CD4-positive, alpha-beta T cell treated with Interleukin-15 for 4 hours (primary cell): ENCODE measurements around the gene ZCCHC8.
A peak's percentile ranks its signal among the peaks of the same experiment; 100 is the strongest.
"Not testable (repeated sequence)": the region's sequence is repeated elsewhere in the genome, so short reads cannot be mapped to it uniquely, and the experiment has no call there.

Experiments
- DNase-seq: peaks from one replicate; pipeline ENCODE4 v3.0.0-alpha.2; 2020; ENCODE audit warnings: low spot score

ZCCHC8 gene

GRCh38 chr12:122500685-122501488 lies at the start of gene ZCCHC8:
Gene ZCCHC8, minus strand, starts transcription at chr12:122500932. Its CDS starts 92 bp downstream, at chr12:122500840.
- peak; percentile 96 for DNase-seq

DNA sequence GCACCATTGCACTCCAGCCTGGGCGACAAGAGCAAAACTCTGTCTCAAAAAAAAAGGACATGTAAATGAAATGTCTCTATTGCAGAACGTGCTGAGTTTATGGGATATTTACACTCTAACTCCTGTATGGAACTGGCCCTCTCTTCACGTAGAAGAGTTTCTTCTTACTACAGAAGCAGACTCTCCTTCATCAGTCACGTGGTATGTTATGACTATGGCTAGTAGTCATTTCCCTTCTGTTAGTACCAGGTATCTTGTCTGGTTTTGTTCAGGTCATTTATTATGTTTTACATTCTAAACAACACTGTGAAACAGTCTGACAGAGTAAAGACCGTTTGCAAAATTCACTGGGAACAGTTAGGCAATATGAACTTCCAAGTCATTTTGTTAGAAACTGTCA lies 46.6 kb upstream of the ZCCHC8 start:
- DNase-seq = no peak

DNA sequence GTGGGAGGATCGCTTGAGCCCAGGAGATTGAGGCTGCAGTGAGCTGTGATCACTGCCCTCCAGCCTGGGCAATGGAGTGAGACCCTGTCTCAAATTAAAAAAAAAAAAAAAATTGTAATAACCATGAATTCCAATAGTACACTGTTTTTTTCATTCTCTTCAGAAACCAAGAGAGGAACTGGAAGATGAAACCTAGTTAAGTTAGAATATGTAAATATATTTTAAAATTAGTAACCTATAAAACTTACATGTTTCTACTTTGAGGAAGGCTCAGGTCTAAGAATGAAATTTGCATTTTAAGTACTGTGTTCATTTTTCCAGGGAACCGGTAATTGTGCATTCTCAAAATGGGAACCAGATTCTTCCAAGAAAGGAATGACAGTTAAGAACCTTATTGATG lies 45.1 kb upstream of the ZCCHC8 start:
- DNase-seq = no peak

DNA sequence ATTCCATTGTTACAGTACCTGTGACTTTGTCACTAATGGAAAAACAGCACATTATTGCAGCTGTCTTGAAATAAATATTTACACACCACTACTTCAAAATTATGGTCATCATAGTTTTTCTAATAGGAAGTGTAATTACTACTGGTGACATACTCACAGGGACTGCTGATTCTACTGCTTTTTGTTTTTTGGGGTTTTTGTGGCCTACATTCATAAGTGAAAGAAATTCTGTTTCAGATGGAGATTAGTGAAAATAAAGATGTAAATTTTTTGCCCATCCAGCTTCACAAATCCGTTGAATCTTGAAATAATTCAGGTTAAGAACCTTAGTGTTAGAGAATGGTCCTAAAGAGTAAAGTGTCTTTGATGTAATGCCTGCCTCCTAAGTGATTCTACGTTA lies 43.8 kb upstream of the ZCCHC8 start:
- no peak for DNase-seq

- no peak for DNase-seq
Measured at GRCh38 chr12:122538496-122538895, 37.8 kb upstream of the ZCCHC8 start.

DNA sequence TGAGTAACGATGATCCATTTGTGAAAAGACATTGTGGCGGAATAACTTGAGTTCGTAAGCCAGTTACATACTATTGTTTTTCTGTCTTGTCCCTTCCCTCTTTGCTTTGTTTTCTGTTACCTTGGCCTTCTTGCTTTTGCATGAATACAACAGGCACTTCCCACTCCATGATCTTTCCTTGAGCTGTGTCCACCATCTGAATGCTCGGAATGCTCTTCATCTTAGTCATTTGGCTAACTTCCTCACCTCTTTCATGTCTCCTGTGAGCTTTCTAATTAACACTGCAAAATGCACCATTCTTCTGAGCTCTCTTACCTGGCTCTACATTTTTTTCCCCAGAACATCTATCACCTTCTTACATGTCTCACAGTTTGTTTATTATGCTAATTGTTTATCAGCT lies 36.3 kb upstream of the ZCCHC8 start:
- DNase-seq = no peak

DNA sequence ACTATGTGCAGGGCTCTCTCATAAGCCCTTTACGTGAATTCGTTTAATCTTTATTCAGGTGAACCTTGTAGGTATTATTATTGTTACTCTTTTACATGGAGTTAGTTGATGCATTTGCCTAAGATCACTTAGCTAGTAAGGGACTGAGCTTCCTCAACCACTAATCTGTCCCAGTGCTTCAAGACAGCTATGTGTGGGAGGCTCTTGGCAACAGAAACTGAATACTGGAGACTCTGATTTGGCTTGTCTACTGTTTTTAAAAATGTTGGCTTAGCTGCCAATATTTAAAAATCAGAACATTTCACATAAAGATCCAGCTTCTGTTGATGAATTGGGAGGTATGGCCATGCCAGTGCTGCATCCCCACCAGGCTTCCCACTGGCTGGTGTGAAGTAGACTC lies 33.1 kb upstream of the ZCCHC8 start:
- DNase-seq = no peak

DNA sequence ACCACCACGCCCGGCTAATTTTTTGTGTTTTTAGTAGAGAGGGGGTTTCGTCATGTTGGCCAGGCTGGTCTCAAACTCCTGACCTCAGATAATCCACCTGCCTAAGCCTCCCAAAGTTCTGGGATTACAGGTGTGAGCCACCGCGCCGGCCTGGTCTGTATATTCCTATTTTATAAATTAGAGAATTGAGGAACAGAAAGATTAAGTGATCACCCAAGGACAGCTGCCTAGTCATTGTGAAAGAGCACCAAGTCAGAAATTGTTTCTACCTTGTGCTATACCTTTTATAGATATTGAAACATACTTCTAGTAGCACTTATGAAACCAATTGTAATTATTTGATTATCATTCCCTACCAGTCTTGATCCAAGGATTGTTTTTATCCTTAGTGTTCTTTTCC lies 28.3 kb upstream of the ZCCHC8 start:
- no peak for DNase-seq

- DNase-seq = no peak
Measured at GRCh38 chr12:122528582-122528981, 27.9 kb upstream of the ZCCHC8 start.

- DNase-seq = peak; percentile 22
Measured at GRCh38 chr12:122527478-122527944, 26.8 kb upstream of the ZCCHC8 start.

GRCh38 chr12:122526683-122527477 lies 26.1 kb upstream of the ZCCHC8 start, which contains the start of the genes KNTC1 and RSRC2:
Gene KNTC1, plus strand, starts transcription at chr12:122527249. Its CDS starts 2,815 bp downstream, at chr12:122530064.
Gene RSRC2, minus strand, starts transcription at chr12:122526936. Its CDS starts 83 bp downstream, at chr12:122526853.
- peak; percentile 99 for DNase-seq

DNA sequence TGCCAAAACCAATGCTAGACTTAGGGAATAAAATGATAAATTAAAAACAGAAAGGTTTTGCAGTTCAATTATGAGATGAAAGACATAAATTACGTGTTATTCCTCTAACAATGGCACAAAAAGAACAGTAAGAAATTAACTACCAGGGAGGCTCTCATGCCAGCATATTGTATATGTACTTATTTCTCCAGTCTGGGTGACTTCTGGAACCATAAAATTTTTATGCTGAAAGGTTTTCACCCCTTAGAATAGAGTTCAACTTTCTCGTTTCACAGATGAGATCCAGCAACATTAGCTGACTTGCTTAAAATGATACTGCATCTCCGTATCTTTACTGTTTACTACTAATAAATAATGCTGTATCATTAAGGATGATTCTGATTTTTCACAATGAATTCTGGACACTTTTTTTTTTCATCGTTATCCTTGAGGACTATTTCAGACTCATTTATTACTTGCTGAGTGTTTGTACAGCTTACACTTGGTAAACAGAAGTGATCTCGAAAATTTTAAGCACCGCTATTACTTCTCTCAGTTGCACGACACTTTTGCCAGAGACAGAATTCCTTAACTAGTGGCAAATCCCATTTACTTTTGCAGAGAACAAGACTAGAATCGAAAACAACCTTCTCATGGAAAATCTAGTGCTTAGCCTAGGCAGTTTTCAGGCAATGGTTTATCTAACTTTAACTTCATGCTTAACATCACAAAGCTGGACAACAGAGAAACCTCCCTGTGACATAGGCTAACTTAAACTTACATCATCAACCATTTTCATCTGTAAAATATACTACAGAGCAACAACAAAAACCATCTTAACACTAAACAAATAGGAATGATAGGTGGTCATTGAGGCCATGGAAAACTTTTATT lies 23.4 kb upstream of the ZCCHC8 start:
- DNase-seq = no peak

GRCh38 chr12:122523280-122523679 lies 22.5 kb upstream of the ZCCHC8 start:
- no peak for DNase-seq

DNA sequence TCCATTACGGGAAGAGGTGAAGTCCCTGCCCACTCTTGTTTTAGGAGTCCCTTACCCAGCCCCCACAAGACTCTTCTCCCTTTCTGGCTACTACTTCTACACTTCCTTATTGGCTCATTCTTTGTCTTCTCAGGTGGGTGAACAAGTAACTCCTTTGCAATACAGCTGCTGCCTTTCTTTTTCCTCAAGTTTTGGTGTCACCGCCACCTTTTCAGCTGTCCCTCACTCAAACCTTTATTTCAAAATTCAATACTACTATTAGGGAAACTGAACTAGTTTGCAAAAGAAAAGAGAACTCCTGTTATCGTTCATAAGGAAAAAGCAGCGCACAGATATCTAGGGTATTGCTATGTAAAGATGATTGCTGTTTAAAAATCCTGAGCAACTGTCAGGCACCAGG lies 19.9 kb upstream of the ZCCHC8 start:
- DNase-seq = no peak

- no peak for DNase-seq
Measured at GRCh38 chr12:122519418-122519817, 18.7 kb upstream of the ZCCHC8 start.

GRCh38 chr12:122518908-122519307 lies 18.2 kb upstream of the ZCCHC8 start:
- DNase-seq = no peak

GRCh38 chr12:122517877-122518276 lies 17.1 kb upstream of the ZCCHC8 start:
- no peak for DNase-seq

- no peak for DNase-seq
Measured at GRCh38 chr12:122516544-122517361, 16.0 kb upstream of the ZCCHC8 start.

- no peak for DNase-seq
Measured at GRCh38 chr12:122515275-122515674, 14.5 kb upstream of the ZCCHC8 start.

DNA sequence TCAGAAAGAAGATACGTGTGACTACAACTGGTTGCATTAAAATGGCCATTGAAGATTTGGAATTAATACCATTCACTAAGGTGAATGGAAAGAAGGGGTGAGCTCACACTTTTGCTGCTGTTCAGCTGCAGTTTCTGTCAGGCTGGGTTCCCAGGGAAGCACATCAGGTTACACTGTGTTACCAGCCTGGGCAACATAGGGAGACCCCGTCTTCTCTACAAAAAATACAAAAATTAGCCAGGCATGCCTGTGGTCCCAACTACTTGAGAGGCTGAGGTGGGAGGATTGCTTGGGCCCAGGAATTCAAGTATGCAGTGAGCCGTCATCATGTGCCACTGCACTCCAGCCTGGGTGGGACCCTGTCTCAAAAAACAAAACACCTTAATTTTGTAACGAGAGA lies 12.9 kb upstream of the ZCCHC8 start:
- no peak for DNase-seq

DNA sequence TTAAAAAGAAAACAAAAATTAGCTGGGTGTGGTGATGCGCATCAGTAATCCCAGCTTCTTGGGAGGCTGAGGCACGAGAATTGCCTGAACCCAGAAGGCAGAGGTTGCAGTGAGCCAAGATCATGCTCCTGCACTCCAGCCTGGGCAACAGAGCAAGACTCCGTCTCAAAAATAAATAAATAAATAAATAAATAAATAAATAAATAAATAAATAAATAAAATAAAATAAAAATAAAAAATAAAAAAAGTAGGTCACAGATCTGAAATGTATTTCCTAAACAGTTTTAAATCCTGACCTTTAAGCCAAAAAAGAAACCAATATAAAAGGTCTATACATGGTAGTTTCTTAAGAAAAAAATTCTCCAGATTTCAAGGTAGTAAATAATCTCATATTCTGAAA lies 12.3 kb upstream of the ZCCHC8 start:
- not testable (repeated sequence) for DNase-seq
